OCI-LY7 (cell line): ENCODE data around the gene LRRC4C. TPM values are rescaled to one million over a fixed set of nuclear protein-coding genes. Genes with fewer than 3 reads are reported as not detected.

Experiments
- BruUV-seq: library from RNA; stranded (reverse); fragments of 400-500 nt; replicated peaks from 2 replicates; lab custom pipeline; 2021; lab: Mats Ljungman, UMichigan
- CTCF ChIA-PET: fragments of 300-600 bp; sonication (Branson Sonifier 250); formaldehyde crosslinking; loops from one replicate; lab custom pipeline; 2022; ENCODE audit warnings: antibody characterized with exemption; ENCODE audit not compliant: unreplicated experiment; lab: Charles Lee
- POLR2A ChIA-PET: fragments of 300-600 bp; sonication (Branson Sonifier 250); formaldehyde crosslinking; loops from one replicate; lab custom pipeline; 2022; ENCODE audit warnings: antibody characterized with exemption; lab: Charles Lee
- DNase-seq: peaks from one replicate; pipeline ENCODE4 v3.0.0-alpha.2; 2015; ENCODE audit warnings: low spot score
- H2AFZ ChIP-seq: fragments of 200-600 bp; sonication (generic), shearing (Covaris generic); 2 replicates; pipeline ENCODE4 v1.6.1; 2014; ENCODE audit warnings: mild to moderate bottlenecking, antibody characterized with exemption, low read length, moderate library complexity
- H3K27ac ChIP-seq: fragments of 200-600 bp; sonication (generic); 2 replicates; pipeline ENCODE4 v1.5.1; 2014; ENCODE audit warnings: mixed run types, low read depth, mild to moderate bottlenecking, moderate library complexity, low read length, inconsistent platforms; ENCODE audit not compliant: poor library complexity, severe bottlenecking
- H3K36me3 ChIP-seq: fragments of 200-600 bp; sonication (generic); 2 replicates; pipeline ENCODE4 v1.6.1; 2014; ENCODE audit warnings: mild to moderate bottlenecking, antibody characterized with exemption, low read length, moderate library complexity, mixed read lengths; ENCODE audit not compliant: insufficient read depth
- H3K4me1 ChIP-seq: fragments of 200-600 bp; sonication (generic); 2 replicates; pipeline ENCODE4 v1.5.1; 2014; ENCODE audit warnings: mild to moderate bottlenecking, low read length; ENCODE audit not compliant: insufficient read depth, poor library complexity, severe bottlenecking
- H3K4me2 ChIP-seq: fragments of 200-600 bp; sonication (generic); 2 replicates; pipeline ENCODE4 v1.6.1; 2014; ENCODE audit warnings: mild to moderate bottlenecking, low read length
- H3K4me3 ChIP-seq: fragments of 200-600 bp; sonication (generic); 2 replicates; pipeline ENCODE4 v1.5.1; 2014; ENCODE audit warnings: mild to moderate bottlenecking, low read depth, low read length; ENCODE audit not compliant: poor library complexity, severe bottlenecking
- H3K79me2 ChIP-seq: fragments of 200-600 bp; sonication (generic); 2 replicates; pipeline ENCODE4 v1.6.1; 2016; ENCODE audit warnings: low read depth, mild to moderate bottlenecking, low read length, moderate library complexity, mixed read lengths; ENCODE audit not compliant: insufficient read depth
- H3K9me2 ChIP-seq: fragments of 200-600 bp; sonication (generic); 2 replicates; pipeline ENCODE4 v1.6.1; 2016; ENCODE audit warnings: mild to moderate bottlenecking, low read length, mixed read lengths; ENCODE audit not compliant: insufficient read depth
- H3K9me3 ChIP-seq: fragments of 200-600 bp; sonication (generic); 2 replicates; pipeline ENCODE4 v1.6.1; 2014; ENCODE audit warnings: mild to moderate bottlenecking, mixed run types, low read length, mixed read lengths
- H4K20me1 ChIP-seq: fragments of 200-600 bp; sonication (generic); 2 replicates; pipeline ENCODE4 v1.6.1; 2014; ENCODE audit warnings: mild to moderate bottlenecking, antibody characterized with exemption, low read length, moderate library complexity, mixed read lengths; ENCODE audit not compliant: insufficient read depth
- CTCF ChIP-seq: fragments of 200-600 bp; sonication (generic); conservative IDR thresholded peaks from 2 replicates; pipeline ENCODE4 v1.5.1; 2014; ENCODE audit warnings: mild to moderate bottlenecking, antibody characterized with exemption, low read length, moderate library complexity, mixed read lengths
- EZH2phosphoT487 ChIP-seq: fragments of 200-600 bp; sonication (generic); IDR thresholded peaks from 2 replicates; pipeline ENCODE4 v1.6.1; 2018; ENCODE audit warnings: low read depth, borderline replicate concordance, mild to moderate bottlenecking, mixed run types, antibody characterized with exemption, low read length, moderate library complexity, mixed read lengths
- intact Hi-C: fragments of 100-400 bp; cut with micrococcal nuclease; formaldehyde crosslinking; loops from one replicate; pipeline ENCODE4 v1.10.0; 2022; ENCODE audit not compliant: unreplicated experiment
- total RNA-seq, 2 experiments: library from RNA; depleted of rRNA in 1 of 2; stranded (reverse); fragments of >200 nt in 1 of 2; shearing (Covaris generic) in 1 of 2; gene quantifications; 2 replicates each; pipeline ENCODE4 v1.2.3, GENCODE V29; 2014 to 2022

The LRRC4C gene
- total RNA-seq, 2 experiments from 2014 or later, result not detected

- intact Hi-C loops, result no loop called here
- H3K9me3 ChIP-seq, result no peaks in the 10 kb centered on the region
- no peak overlapping the region for H3K4me2 ChIP-seq
- TF ChIP-seq CTCF, result no peak
- TF ChIP-seq EZH2phosphoT487, result no peak
- DNase-seq, result no peak
- no peaks in the 10 kb centered on the region for H3K36me3 ChIP-seq
- H3K9me2 ChIP-seq, result no peaks in the 10 kb centered on the region
- H3K4me1 ChIP-seq, result no peaks in the 10 kb centered on the region
- H3K79me2 ChIP-seq, result no peaks in the 10 kb centered on the region
- H3K4me3 ChIP-seq, result no peak overlapping the region
- H3K27ac ChIP-seq, result no peak overlapping the region
- ChIA-PET CTCF (no interaction called here), POLR2A (no interaction called here)
- BruUV-seq, result no TSS peak
- no peaks in the 10 kb centered on the region for H4K20me1 ChIP-seq
- H2AFZ ChIP-seq, result no peak overlapping the region
Observed at GRCh38 chr11:41245184-41245583, 214.3 kb downstream of the LRRC4C start.

DNA sequence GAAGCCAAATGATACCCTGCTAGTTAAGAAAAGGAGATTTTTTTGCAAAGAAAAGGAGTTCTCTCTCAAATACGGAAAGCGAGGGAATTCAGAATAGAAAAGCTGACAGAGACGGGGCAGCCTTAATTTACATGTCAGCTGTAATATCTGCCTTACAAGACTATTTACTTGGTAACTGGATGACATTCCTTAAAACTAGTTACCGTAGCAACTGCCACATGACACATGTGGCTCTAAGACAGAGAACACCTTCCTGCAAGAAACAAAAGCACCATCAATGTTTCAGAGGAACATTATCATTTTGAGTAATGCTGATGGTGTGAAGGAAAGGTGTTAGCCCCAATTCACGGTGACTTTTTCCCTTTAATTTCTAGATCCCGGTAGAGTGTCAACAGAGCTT, 222.1 kb downstream of the LRRC4C start:
- BruUV-seq, result no TSS peak
- Histone ChIP-seq H2AFZ (no peak overlapping the region), H3K9me3 (no peaks in the 10 kb centered on the region), H3K9me2 (no peaks in the 10 kb centered on the region), H3K36me3 (no peaks in the 10 kb centered on the region), H3K4me1 (no peaks in the 10 kb centered on the region), H4K20me1 (no peaks in the 10 kb centered on the region), H3K27ac (no peak overlapping the region), H3K4me3 (no peak overlapping the region), H3K79me2 (no peaks in the 10 kb centered on the region), H3K4me2 (no peak overlapping the region)
- intact Hi-C loops, result no loop called here
- DNase-seq, result no peak
- TF ChIP-seq EZH2phosphoT487 (no peak), CTCF (no peak)
- ChIA-PET POLR2A (interaction anchor here (0.6 to 1.5 kb wide), 4 partner anchors 14 to 1017 kb away, joined by 3 to 4 read pairs (median 4); no protein-coding TSS in a partner anchor), CTCF (no interaction called here)

- no peaks in the 10 kb centered on the region for H3K9me3 ChIP-seq
- TF ChIP-seq EZH2phosphoT487 (no peak), CTCF (no peak)
Observed at GRCh38 chr11:41235668-41236067, 223.8 kb downstream of the LRRC4C start.

More at GRCh38 chr11:41235668-41236067, 223.8 kb downstream of the LRRC4C start:
- no peak overlapping the region for H3K4me3 ChIP-seq
- H3K4me1 ChIP-seq, result no peaks in the 10 kb centered on the region
- H3K4me2 ChIP-seq, result no peak overlapping the region
- CTCF ChIA-PET, result no interaction called here
- H4K20me1 ChIP-seq, result no peaks in the 10 kb centered on the region
- POLR2A ChIA-PET, result interaction anchor here (0.7 kb wide), 1 partner anchor 25 kb away, joined by 3 read pairs; no protein-coding TSS in a partner anchor
- H3K79me2 ChIP-seq, result no peaks in the 10 kb centered on the region
- no peaks in the 10 kb centered on the region for H3K36me3 ChIP-seq
- intact Hi-C loops, result no loop called here
- H3K9me2 ChIP-seq, result no peaks in the 10 kb centered on the region
- no TSS peak for BruUV-seq
- no peak for DNase-seq
- H3K27ac ChIP-seq, result no peak overlapping the region
- no peak overlapping the region for H2AFZ ChIP-seq
